ENCODE data around the gene LMO2. TPM values are rescaled to one million over a fixed set of nuclear protein-coding genes. Genes with fewer than 3 reads are reported as not detected.

The LMO2 gene
- polyA plus RNA-seq, 1 donor = 16.5 TPM

DNA sequence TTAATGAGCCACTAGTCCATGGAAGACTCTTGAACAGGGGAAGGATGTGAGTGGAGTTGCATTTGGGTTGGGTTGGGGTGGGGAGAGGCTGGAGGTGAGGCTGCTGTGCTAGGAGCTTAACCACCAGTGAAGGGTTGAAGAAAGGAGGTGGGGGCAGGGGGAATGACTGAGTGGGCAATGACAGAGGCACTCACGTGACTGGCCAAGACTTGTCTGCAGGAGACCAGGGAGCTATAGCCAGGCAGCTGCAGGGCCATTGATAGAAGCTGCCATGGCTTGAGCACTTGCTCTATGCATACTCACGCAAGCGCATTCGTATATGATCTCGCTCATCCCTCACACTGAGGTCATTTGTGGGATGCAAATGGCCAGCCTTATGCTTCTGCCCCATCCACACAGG lies 4.0 kb downstream of the LMO2 start:
- no peak for DNase-seq

DNA sequence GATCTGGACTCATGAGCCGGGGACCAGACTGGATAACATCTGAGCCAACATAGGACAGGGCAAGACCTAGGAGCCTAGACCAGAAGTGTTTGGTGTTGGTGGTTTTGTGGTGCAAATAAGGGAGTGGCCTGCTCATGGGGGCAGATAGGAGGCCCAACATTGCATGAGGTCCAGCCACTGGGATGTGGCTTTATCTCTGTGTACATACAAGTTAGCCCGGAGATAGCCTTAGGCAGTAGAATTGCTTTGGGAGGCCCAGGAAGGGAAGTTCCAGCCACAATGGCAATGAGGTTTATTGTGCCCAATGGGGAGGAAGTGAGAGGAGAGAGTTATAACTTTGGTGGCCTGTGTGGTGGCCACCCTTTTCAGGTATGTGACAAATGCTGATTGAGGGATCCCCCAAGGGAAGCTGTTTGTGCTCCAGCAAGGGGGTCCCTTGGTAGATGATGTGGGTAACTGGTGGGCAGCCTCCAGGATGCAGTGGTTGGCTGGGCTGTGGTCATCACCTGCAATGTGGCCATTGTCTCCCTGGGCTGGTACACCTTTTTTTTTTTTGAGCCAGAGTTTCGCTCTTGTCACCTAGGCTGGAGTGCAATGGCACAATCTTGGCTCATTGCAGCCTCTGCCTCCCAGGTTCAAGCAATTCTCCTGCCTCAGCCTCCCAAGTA lies 6.4 kb downstream of the LMO2 start:
- DNase-seq = no peak

DNA sequence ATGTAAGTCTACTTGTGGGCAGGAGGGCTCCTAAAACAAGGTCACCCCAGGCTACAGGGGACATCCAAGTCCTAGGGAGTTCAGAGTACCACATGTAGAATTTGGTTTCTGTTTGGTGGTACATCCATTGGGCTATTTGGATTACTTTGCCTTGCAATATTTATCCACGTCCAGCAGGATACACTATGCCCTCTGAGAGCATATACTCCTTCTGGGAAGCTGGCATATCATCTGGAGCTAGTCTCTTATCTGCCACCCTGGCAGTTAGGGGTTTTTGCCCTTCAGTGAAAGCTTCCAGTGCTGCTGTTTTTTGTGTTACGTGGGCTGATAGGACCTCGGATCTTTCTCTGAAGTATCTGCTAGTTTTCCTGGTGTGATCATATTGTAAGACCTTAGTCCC lies 7.3 kb downstream of the LMO2 start:
- DNase-seq = no peak

DNA sequence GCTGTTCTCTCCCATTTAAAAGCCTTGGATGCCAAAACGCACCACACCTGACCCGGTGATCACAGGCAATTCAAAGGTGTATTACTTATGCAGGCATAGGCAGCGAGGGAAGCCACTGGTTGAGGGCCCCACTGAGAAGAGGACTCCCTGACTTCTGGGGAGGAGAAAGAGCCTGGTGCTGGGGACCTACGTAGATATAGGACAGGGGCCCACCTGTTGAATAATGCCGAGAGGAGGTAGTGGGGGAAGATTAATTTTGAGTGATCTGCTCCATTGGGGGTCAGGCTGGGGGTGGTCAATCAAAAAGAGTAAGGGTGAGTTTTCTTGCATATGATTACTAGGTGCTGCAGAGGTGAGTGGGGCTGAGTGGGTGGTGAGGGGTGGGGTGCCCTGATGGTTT lies 7.8 kb downstream of the LMO2 start:
- DNase-seq = no peak

DNA sequence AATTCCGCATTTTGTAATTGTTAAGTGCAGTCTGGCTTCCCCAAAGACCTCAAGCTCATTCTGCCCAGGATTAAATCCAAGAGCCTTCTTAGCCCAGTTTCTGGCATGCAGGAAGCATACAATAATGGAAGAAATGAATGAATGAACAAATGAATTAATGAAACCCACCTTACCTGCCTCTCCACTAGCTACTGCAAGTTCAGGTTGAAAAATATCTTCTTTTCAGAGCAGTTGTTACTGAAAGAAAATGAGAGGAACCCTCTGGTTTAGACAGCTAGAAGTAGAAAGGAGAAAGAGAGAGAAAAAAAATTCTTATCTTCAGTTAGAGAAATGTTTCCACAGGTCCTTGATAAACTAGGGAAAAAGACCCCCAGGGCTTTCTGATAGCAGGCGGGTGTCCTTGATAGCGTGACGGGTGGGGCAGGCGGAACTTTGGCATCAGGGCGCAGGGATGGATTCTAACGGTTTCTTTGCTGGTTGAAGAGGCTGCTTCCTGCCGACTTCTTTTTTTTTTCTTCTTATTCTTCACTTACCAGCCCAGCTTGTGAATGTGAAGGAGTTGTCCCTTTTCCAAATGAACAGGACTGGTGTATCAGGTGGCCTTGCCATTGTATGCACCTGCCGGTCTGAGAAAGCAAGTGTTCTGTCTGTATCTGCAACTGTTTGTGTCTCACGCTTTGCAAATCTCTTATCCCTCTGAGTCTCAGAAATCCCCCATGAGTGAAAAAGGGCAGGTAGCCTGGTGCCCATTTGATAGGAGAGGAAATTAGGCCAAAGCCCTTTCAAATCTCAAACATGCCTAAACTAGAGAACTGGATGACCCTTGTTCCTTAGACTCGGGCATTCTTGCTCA lies 10.0 kb downstream of the LMO2 start:
- DNase-seq = no peak

DNA sequence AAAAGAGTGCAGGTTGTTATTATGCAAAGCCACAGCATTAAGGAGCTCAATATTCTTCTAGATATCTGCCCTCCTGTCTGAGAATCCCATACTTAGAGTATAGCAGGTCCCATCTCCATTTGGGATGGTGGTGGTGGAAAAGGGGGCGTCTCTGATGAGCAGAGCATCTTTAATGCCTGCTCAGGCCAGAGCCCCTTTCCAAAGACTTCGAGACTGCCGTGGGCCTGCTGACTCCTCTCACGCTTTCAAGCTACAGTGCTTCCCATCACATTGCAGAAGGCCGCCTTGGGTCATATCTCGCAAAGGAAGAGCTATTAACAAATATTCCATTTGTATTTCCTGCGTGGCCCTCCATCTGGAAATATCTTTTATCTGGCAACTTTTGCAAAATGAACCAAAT lies 10.9 kb downstream of the LMO2 start:
- no peak for DNase-seq

DNA sequence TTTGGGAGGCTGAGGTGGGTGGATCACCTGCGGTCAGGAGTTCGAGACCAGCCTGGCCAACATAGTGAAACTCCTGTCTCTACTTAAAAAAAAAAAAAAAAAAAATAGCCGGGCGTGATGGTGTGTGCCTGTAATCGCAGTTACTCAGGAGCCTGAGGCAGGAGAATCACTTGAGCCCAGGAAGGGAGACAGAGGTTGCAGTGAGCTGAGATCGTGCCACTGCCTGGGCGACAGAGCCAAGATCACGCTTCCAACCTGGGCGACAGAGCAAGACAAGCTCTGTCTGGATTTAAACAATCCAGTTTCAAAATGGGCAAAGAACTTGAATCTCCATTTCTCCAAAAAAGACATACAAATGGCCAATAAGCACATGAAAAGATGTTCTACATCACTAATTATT lies 12.5 kb downstream of the LMO2 start:
- no peak for DNase-seq

DNA sequence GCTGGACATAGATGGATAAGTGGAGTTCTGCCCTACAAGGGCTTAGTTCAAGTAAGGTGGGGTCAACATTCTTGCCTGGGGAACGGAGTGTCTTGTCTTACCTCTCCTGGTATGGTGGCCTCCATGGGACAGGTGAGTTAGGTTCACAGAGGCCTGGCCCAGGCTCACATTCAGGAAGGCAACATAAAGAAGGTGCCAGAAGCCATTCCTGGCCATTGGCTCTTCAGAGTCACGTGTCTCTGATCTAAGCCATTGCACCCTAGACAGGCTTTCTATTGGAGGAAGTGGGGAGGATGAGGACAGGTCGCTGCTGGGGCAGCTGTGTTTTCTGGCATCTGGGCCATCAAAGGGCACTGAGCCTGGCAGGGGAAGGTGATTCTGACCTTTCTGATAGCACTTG lies 14.8 kb downstream of the LMO2 start:
- DNase-seq = no peak

DNA sequence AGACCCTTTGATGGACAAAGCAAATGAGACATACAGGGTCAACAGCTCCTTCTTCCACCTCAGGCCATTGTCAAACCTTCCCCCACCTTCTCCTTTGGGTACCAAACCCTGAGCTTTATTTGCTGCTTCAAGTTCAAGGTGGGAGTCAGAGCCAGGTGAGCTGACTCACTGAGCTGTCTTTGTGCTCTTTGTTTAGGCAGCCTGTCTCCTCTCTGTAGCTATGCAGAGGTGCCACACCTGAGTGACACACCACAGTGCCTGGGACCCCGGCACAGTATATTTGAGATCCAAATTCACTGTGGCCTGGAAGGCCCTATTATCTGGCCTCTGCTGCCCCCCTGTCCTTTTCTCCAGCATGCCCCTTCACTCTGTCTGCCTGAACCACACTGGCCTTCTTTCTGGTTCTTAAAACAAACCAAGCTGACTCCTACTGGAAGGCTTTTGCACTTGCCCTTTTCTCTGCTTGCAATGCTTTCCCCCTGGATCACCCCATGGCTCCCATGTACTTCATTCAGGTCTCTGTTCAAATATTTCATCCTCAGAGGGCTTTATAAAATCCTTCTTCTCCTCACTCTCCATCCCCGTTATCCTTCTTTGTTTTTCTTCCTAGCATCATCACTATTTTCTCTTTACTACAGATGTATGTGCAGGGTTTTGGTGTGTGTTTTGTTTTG lies 16.1 kb downstream of the LMO2 start:
- no peak for DNase-seq

DNA sequence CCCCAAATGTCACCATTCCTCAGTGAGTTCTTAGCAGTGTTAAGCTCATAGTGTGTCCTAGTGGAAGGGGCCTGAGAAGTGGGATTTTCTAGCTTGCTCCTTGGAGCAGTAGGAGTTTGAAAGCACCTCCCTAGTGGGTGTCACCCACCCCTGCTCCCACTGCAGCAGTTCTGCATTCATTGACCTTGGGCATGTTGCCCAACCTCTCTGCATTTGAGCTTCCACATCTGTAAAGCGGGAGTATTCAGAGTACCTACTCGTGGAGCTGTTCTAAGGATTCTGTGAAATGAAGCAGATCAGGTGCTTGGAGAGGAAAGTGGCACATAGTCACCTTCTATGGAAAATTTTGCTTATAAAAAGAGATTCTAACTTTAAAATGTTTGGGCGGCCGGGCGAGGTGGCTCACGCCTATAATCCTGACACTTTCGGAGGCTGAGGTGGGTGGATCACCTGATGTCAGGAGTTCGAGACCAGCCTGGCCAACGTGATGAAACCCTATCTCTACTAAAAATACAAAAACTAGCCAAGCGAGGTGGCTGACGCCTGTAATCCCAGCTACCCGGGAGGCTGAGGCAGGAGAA lies 16.9 kb downstream of the LMO2 start:
- DNase-seq = no peak

DNA sequence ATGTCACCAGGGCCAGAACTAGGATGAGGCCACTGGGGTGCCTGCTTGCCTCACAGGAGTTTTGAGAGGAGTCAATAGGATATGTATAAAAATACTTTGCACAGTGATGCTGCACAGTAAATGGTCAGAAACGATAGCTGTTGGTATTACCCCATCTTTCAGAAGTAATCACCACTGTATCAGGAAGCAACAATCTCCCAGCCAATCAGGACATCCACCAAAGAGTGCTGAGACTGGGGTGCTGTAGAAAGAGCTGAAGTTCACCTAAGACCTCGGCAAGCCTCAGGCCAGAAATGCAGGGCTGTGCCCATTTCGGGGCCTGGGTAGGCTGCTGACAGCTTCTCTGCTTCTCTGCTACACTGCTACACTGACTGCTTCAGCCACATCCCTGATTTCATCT lies 17.4 kb downstream of the LMO2 start:
- no peak for DNase-seq

DNA sequence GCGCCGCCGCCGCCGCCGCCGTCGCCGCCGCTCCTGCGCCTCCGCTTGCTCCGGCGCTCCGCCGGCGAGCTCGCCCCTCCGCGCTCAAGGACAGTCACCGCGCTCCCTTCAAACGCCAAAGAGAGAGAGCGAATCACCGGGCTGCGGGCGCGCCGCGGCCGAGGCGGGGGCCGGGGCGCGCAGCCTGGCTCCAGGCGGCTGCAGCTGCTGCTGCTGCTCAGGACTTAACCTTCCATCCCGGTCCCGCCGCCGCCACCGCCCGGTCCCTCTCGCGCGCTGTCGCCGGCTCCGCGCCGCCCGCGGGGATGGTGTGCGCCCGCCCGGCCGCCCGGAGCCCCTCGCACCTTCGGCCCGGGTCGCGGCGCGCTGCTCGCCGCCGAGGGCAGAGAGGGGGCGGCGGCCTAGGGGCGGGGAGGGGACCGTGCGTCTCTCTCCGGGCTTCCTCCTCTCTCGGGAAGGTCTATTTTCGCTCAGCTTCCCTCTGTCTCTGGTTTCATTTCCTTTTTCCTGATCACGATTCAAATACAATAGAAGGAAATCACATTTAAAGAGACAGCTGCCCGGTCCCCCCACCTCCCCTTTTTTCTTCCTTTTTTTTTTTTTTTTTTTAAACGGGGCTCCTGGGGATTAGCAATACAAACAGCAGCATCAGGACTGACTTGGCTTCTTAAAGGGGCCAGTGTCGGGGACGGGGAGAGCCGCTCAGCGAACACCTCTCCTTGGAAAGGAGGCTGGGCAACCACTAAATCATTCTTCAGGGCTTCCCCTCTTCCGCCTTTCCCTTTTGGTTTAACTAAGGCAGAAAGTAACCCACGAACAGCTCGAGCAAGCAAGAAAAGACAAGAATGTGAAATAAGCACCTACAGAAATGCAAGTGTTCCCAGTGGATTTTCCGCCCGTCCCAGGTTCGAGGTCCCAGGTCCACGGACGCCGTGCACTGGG lies 22.1 kb downstream of the LMO2 start:
- peak; percentile 56 for DNase-seq

DNA sequence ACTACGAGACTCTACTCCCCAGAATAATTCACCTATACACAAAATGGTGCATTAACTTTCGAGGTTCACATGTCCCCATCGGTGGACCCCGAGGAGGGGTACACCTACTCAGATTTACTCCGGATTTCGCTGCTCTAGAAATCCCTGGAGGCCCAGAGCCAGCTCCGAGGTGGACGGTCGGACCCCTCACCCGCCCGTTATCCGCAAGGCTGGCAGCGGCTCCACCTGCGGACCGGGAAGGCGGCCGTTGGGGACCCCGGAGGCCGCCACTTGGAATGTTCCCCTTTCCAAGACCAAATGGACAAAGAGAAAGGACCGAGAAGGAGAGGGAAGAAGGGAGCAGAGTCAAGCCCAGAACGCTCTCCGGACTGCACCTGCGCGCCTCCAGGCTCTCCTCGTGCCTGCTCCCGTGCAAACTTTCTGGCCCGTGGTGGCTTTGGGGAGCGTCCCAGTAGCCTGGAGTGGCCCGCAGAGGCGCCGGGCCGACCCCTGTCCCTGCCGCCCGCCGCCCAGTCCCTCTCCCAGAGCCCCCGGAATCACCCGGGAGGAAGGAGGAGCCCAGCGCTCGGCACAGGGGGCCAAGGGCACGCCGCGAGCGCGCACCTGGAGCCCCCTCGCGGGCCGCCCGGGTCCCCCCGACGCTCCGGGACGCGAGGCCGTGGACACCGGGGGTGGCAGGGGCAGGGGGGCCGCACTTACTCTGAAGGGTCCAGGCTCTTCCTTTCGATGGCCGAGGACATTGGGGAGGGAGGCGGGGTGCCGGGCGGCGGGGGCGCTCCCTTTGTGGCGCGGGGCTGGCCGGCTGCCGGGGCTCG lies 23.0 kb downstream of the LMO2 start:
- DNase-seq = no peak

DNA sequence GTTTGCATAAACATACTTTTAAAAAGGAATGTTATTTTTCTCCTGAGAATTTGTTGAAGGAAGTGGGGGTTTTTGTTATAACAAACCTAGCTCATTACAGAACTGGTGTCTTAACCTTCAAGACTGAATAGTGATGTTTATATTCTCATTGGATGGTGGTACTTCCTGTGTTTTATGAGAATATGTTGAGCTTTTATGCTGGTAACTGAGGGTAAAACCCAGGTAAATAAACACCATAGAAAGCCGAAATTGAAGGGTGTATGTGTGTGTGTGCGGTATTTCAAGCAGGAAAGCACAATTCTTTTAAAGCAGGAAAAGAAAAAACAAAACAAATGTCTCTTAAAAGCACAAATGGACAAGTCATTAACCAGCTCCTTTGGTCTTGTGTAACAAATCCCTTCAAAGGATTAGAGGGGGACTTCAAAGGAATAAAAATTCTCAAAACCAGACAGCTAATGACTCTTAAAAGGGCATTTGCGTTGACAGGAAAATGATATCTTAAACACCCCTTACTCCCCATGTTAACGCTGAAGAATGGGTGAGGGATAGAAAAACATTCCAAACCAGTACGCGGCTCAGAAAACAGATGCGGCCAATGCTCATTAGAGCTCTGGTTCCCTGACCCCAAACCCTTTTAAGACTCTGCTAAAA lies 23.8 kb downstream of the LMO2 start:
- DNase-seq = no peak

DNA sequence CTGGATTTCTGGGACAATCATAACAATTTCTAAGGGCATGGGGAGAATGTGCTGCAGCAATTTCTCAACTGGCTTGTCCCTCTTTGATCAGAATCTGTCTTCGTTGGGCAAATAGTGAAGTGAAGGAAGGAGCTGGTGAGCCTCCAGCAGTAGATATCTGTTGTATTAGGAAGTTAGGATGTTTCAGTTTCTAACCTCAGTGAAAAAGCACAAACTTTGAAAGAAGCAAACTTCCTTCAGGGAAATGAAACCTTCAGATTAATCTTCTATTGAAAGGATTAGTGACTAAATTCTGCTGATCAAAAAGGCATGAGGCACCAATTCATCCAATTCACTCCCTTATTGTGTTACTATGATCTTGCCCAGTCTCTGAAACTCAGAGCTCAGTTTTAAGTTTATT lies 24.3 kb downstream of the LMO2 start:
- no peak for DNase-seq

DNA sequence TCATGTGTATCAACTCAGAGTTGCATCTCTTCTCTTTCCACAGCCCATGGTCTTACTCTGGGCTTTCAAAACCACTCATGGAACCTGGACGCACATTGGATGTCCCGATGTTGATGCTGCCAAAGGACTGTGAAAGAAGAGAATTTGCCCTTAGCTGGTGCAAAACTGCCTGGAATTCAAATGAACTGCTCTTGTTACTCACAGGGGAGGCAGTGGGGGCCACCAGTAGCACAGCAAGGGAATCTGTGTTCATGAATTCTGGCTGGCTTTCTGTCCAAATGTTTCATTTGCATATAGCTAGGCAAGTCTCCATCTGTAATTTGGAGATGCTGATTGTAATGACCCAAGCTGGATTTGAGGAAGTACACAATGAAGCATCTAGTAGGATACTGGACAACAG lies 24.9 kb downstream of the LMO2 start:
- DNase-seq = no peak

DNA sequence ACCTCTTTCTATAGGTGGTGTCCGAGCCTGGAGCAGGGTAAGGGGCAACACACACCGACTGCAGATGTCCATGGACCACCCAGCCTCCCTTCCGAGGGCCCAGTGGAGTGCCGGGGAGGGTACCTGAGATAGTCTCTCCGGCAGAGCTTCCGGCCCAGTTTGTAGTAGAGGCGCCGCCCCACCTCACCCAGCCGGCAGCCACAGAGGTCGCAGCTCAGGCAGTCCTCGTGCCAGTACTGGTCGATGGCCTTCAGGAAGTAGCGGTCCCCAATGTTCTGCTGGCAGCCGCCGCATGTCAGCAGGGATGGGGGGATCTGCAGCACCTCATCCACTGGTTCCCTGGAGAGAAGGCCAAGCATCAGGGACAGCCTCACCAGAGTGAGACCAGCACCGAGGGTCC lies 27.4 kb downstream of the LMO2 start:
- DNase-seq = no peak

DNA sequence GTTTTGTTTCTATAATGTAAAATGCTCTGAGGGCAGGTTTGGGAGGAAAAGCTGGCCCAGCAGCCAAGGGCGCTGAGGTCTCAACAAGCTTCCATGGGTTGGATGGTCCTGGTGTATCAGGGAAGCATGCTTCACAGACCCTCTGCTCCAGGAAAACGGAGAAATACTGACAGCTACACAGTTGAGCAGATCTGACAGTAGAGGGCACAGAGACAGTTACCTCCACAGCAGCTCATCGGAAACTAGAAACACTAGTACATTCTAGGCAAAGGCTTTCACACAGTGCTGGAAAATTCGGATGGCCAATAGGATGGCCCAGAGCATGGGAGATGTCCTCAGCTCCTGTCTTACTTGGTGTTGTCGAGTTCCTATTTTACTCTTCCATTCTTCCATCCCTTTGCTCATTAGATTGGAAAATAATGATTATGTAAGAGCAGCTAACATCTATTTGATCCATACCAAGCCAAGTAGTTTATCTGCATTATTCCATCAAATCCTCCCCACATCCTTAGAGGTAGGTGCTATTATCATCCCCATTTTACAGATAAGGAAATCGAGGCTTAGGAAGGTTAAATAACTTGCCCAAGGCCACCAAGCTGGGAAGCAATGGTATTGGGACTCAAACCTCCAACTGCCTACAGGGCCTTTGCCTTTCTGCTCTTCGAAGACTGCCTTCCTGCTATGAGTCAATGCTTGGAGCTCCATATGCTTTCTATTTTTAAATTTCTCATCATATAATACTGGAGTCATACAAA lies 28.3 kb downstream of the LMO2 start:
- DNase-seq = no peak

DNA sequence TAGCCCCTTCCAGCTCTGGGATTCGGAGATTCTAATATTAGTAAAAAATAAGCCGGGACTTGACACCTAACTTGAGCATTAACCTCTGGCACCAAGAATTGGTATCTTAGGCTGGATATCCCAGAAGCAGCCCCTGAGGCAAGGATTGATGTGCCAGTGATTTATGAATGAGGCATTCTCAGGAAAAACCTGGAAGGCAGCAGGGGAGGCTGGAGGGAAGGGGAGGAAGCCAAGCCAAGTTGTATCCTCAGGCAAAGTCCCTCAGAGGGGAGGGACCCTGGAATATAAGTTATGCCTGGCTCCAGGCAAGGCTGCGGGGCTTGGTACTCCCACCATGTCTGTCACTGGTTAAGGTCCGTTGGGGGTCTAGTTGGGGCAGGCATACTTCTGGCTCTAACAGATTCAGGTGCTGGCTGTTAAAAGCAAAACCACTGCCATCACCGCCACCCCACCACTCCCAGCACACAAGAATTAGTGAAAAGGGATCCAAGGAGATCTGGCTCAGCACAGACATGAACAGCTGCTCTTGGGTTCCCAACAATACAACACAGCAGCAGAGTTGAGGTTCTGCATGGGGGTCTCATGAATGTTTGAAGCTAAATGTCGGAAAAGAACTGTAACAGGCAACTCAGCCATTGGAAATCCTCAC lies 29.8 kb downstream of the LMO2 start:
- no peak for DNase-seq
